Keratinocyte (primary cell): ENCODE results near the gene CYP17A1.

Experiments used
- CTCF ChIP-seq, 3 experiments: IDR thresholded peaks in 1 of 3; conservative IDR thresholded peaks in 1 of 3; optimal IDR thresholded peaks in 1 of 3; 2 replicates in 2 of 3; 3 replicates in 1 of 3; pipeline versions ENCODE3 to v1.5.1; 2011; ENCODE audit warnings: low read length in 3 of 3, mild to moderate bottlenecking in 3 of 3, moderate library complexity in 2 of 3, control low read depth in 1 of 3, inconsistent platforms in 1 of 3; ENCODE audit not compliant: insufficient read depth in 2 of 3; ENCODE audit errors: extremely low read depth in 1 of 3
- EZH2 ChIP-seq: IDR thresholded peaks from one replicate; pipeline ENCODE4 v1.6.1; 2012; ENCODE audit warnings: inconsistent platforms, mild to moderate bottlenecking, low read length, moderate library complexity

DNA sequence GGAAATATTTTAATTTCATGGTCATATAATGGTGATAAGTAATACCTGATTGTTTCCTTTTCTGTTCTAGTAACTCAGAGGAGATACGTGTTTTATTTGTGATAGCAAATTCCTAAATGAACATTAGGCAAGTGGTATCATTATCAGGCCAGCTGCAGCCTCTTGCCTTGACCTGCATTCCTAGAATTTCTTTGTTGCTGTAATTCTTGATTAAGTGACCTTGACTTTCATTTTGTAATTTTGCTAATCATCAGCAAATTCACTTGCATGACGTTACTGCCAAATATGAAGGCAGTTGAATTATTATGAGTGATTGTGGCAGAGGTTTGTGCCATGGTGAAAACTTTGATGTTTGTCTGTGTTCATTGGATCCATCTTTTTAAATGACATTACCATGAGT, 26.4 kb upstream of the CYP17A1 start:
- TF ChIP-seq CTCF (optimal IDR thresholded peaks at IDR 0.05 in 1 of 3, IDR thresholded peaks at IDR 0.05 in 1 of 3, conservative IDR thresholded peaks at IDR 0.05 in 1 of 3; ENCODE audit: extremely low read depth in 1 of 3, insufficient read depth in 2 of 3, low read length in 3 of 3) (no peak), EZH2 (no peak)
